NCI-H2081 treated with DMSO at 0.1 percent for 48 hours (cell line): ENCODE measurements around the gene PRKACA.
"Not testable (repeated sequence)": the region's sequence is repeated elsewhere in the genome, so short reads cannot be mapped to it uniquely, and the experiment has no call there.

Experiments used
- DNase-seq: peaks from one replicate; lab custom pipeline; 2025; lab: John Stamatoyannopoulos, UW

The PRKACA gene

DNA sequence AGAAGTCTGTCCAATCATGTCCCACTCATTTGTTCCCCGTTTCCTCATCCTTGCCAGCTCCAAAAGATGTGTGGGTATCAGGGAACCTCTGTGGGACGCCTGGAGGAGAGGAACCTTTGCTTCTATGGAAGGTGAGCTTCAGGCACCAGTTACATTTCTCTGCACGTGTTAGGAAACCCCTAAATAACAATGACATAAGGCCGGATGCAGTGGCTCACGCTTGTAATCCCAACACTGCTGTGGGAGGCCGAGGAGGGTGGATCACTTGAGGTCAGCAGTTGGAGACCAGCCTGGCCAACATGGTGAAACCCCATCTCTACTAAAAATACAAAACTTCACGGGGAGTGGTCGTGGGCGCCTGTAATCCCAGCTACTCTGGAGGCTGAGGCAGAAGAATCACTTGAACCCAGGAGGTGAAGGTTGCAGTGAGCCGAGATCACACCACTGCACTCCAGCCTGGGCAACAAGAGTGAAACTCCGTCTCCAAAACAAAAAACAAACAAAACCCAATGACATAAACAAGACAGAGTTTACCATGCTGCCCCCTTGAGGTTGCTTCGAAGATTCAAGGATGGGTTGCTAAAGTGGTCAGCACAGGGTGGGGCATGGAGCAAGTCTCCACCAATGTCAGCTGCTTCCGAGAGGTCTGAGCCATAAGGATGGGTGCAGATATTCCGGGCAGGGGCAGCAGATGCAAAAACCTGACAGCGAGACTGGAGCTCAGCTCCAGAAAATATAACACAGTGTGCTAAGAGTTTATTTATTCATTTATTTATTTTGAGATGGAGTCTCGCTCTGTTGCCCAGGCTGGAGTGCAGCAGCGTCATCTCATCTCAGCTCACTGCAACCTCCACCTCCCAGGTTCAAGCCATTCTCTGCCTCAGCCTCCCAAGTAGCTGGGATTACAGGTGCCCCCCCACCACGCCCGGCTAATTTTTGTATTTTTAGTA lies 74.6 kb downstream of the PRKACA start:
- DNase-seq = not testable (repeated sequence)
